GM21447 (cell line): ENCODE measurements around the gene XCR1.
"Not testable (repeated sequence)": the region's sequence is repeated elsewhere in the genome, so short reads cannot be mapped to it uniquely, and the experiment has no call there.

ENCODE experiments used
- ATAC-seq: cut with Tn5 transposase; IDR thresholded peaks from one replicate; pipeline ENCODE4 v1.9.1; 2021; ENCODE audit not compliant: unreplicated experiment

The XCR1 gene

DNA sequence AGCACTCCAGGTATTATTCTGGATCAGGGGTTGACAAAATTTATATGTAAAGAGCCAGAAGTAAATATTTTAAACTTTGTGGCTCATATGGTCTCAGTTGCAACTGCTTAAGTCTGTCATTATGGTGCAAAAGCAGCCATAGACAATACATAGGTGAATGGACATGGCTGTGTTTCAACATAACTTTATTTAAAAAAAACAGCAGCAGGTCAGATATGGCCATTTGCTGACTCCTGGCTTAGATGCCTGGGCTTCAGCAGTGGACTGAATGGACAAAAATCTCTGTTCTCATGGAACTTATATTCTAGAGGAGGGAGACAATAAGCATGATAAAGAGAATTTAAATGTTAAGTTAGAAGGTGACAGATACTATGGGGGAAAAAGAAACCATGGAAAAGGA is 20.0 kb downstream of the XCR1 start:
- ATAC-seq = no peak

DNA sequence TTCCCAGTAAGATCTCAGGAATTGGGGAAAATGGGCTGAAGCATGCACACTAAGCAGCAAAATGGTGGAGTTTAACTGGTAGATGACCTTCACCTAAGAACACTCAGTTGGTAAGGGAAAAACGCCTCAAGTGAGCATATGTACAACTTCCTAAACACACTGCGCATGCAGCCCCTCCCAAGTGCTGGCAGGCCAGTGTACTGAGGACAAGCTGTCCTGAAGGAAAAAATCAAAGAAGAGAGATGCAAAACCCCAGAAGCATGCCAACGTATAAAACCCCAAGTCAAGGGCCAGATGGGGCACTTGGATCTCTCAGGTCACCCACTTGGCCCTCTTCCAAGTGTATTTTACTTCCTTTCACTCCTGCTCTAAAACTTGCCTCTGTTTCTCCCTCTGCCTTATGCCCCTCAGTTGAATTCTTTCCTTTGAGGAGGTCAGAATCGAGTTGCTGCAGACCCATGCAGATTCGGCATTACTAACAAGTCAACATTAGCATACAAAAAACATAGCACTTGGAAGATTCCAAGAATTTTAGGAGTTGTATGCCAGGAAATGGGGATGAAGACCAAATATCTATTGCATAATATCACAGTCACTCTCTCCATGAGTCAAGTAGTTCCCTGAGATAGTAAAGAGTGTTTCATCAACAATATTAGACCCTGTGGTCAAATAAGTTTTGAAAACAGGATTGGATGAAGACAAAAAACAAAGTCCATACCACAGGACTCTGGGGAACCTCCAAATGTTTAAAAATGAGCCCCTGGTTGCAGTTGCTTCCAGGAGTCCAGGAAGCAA is 20.8 kb downstream of the XCR1 start:
- no peak for ATAC-seq

DNA sequence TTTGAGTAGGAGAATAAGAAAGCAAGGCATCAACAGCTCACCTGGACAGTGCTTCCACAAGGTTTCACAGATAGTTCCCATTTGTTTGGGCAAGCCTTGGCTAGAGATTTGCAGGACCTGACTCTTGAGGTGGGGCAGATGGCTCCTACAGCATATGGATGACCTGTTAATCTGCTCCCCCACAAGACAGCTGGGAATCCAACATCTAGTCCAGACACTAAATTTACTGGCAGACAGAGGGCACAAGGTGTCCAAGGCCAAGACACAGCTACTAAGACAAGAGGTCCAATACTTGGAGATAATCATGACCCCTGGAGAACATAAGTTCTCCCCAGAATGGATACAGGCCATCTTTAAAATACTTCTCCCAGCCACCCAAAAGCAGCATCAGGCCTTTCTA is 23.6 kb downstream of the XCR1 start:
- ATAC-seq = not testable (repeated sequence)

DNA sequence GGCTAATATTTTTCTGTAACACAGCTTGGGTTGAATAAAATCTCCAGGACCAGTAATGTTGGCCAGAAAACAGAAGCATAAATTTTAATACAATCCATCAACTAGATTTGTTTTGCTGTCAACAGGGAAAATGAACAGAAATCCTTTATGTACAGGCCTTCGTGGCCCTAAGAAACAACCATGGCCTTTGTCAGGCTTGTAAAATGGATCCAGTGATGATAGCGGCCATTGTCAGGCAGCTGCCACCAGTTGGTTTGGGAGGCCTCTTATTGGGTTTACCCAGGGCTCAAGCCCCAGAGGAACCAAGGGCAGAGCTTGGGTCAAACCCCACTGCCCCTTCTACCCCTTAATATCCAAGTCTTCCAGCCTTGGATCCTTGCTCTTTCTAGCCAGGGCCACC is 26.1 kb downstream of the XCR1 start:
- no peak for ATAC-seq

DNA sequence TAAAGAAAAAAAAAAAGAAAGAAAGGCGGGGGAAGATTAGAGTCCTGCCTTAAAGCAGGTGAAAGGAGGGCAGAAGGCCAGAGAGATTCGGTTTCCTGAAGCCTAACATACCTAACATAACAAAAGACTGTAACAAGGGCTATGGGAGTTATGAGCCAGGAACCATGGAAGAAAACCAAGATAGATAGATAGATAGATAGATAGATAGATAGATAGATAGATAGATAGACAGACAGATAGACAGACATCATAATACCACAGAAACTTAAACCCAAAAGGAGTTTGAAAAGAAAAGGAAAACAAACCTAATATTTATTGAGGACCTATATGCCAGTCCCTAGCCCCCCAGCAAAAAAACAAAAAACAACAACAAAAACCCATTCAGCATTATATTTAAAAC is 29.3 kb downstream of the XCR1 start:
- ATAC-seq = no peak

DNA sequence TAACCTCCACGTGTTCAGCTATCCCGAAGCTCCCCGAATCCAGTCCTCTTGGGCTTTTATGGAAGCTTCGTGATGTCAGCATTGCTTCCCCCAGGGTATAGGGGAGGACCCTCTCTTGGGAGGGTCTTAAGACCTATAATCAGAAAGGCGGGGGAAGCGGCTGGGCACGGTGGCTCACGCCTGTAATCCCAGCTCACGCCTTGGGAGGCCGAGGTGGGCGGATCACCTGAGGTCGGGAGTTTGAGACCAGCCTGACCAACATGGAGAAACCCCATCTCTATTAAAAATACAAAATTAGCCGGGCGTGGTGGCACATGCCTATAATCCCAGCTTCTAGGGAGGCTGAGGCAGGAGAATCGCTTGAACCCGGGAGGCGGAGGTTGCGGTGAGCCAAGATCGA is 29.8 kb downstream of the XCR1 start:
- not testable (repeated sequence) for ATAC-seq

DNA sequence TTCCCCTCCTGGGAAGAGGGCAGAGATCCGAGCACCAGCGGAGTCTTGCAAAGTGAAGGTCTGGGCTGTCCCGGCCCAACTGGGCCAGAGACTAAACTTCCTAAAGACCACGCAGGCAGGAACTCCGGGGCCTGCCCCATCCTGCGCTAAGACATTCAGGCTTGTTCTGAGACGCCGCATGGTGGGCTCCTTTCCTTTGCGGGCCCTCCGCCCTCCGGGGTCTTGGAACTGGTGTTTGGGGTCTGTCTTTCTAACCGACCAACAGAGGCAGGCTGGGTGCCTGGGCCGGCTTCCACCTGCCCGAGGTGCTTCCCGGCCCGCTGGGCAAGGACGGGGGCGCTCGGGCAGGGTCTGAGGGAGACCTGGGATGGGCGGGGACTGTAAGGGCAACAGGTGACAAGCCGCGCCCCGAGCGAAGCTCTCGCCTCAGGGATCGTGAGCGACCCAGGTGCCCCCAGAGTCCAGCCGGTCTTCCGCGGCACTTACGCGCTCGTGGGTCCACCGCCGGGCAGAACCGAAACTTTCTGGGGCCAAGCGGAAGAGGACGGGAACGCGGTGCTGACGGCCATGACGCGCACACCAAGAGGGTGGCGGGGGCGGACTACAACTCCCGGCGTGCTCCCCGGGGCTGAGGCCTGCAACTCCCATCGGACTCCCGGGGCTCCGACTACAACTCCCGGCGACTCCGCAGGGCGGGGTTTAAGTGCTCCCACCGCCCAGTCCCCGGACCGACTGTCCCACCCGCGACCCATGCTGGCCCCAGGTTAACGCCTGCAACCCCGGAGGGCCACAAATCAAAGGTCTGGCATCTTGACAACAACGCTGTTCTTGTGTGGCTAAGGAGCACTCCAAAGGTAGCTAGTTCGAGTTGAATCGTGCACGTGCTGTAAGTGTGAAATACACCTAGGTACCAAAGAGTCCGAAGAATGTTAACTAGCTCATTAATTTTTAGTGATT is 31.8 kb downstream of the XCR1 start, which contains the start of gene FYCO1:
Gene FYCO1 (minus strand): TSS at position 589 of the 957 bp plus-strand sequence. CDS start 10,914 bp downstream, outside the sequence.
- peak; percentile 92 for ATAC-seq

DNA sequence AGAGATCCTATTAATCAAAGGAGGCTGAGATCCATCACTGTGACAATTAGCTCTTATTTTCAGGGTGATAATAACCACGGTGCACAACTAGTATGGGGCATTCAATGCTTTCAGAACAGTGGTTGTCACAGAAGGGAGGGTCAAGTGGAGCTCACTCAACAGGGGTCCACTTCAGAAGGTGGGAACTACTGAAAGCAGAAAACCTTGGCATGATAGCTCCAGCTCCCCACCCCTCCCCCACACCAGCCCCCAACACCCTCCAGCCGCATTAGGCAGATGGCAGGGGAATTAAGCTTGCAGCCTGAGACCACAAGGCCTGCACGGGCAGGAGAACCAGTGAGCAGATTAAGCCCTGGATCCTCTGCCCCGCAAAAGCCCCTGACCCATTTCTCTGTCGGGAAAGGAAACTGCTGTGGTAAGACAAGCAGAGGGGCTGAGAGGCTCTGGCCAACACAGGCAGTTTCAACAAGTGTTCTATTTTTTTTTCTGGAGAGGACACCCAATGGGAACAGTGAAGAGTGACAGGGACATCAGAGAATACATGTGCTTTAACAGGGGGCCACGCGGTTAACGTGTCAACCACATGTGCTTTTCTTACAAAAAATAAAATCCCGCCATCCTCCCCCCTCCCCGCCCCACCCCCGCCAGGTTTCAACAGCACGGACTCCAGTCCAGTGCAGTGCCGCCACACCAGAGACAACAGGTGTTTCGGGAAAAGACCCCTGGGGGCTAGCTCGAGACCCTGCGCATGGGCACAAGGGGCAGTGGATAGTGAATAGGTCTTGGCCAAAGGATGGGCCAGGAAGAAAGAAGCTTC is 32.7 kb downstream of the XCR1 start:
- ATAC-seq = peak; percentile 27

DNA sequence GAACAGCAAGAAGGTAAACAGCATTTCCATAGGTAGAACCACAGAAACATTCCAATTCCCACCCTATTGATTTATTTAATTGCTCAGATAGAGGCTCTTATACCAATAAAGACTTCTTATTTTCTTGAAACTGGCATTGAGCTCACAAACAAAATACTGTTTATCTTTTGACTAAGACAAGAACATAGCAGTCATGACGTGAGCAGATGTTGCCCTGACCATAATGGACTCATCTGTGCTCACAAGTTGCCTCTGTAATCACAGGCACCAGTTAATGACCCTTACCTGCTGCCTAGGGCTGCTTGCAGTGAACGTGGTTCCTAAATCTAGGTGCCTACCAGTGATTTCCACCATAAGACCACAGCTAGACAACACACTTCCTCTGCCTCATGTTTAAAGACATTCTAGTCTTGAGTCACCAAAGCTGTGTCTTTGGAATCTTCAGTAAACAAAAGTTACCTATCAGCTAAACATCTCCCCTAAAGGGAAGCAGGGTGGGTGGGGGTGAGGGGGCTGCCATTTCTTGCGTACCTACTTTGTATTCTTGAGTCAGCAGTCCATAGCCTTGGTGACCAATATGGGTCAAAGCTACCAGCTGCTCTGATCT is 33.8 kb downstream of the XCR1 start:
- ATAC-seq = no peak

DNA sequence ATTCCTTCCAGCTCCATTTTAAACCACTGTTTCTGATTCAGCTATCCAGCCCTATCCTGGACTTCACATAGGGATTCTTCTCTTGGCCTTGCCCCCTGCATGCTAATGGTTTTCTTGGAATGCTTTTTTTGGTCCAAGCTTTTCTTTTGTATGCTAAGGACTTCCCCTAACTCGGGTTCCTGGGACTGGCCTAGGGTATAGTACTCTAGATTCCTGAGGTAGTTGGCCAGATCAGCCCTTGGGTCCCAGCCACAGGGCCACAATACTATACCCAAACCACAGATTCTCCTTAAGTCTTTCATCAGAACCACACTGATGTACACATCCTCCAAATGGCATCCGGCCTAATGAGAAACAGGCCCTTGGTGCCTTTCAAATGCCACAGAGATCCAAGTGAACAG is 34.5 kb downstream of the XCR1 start:
- no peak for ATAC-seq

DNA sequence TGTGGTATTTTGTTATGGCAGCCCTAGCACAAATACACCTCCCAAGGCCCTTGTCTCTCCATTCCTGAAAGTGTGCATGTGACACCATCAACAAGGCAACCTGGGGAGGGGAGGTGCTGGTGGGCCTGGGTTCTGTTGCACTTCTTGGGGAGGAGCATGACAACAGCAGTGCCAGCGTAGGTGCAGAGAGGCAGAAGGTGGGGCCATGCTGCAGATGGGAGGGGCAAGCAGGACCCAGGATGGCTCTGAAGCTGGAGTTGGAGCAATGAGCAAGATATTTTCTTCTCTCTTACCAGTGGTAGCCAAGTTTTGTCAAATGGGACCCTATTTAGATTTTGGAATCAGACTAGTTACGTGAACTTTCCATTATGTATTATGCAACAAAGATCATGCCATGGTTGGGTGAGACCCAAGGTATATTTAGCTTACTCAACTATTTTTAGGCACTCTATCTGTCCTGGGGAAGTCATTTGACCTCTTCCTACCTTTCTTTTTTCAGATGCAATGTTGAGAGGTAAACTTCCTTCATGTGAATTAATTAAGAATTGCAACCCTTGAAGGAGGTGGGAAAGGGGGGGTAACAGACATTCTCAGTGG is 35.1 kb downstream of the XCR1 start:
- no peak for ATAC-seq

DNA sequence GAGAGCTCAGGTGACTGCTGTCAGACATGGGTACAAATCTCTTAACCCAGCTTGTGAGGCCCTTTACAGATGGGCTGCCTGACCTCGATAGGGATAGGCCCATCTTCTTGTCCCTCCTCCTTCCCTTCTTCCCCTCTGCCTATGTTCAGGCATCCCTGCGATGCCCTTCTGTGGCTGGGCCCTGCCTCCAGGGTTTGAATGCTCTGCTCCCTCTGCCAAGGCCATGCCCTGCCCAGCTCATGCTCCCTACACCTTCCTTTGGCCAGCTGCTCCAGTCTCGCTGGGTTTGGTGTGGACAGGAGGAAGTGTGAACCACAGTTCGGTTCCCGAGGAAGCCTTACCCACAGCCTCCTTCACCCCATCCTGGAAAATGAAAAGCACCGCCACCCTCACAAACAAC is 35.9 kb downstream of the XCR1 start:
- no peak for ATAC-seq

DNA sequence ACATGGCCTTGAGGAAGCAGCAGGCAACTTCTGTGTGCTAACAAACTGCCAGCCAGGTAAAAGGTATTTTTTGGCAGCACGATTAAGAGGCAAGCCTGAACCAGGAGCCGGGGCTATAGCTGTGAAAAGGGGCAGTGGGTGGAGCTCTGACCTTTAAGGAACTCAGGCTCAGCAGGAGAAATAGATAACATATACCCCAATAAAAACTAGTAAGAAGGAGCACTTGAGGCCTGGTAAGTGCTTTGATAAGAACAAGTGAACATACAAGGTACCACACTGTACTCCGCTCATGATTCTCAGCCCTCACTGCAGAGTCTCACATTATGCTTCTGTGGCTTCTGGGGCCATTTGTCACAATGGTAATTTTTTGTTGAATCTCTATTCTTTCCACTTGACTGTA is 37.1 kb downstream of the XCR1 start:
- no peak for ATAC-seq

DNA sequence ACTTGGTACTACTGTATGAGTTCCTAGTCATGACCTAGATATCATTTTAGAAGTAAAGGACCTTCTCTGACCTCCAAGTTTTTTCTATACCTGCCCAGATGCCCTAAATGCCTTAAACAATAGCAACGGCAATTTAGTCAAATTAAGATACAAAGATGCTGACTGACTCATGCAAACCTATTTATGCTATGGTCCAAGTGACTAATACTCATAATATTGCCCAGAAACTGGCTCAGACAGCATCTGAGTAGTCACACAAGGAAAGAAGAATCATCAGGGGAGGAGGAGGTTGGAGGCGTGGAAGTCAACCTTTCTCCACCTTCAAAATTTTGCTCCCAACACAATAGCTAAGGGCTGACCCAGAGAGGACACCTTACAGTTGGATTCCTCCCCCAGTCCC is 38.5 kb downstream of the XCR1 start:
- ATAC-seq = no peak

DNA sequence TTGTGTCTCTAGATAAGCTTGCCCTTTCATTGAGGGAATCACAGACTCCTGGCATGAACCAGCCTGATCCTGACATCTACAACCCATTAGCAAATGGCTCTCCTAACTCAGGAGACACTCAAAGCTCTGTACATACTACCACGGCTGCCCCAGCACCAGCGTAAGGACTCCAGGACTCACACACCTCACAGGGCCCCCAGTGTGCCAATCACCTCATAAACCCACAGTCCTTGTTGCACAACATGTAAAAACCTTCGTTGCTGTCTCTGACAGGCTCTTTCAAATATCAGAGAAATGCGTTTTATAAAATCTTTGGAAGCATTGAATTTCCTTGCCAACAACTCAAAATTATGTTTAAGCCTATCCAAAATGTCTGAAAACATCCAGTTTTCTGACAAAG is 38.9 kb downstream of the XCR1 start:
- ATAC-seq = no peak

DNA sequence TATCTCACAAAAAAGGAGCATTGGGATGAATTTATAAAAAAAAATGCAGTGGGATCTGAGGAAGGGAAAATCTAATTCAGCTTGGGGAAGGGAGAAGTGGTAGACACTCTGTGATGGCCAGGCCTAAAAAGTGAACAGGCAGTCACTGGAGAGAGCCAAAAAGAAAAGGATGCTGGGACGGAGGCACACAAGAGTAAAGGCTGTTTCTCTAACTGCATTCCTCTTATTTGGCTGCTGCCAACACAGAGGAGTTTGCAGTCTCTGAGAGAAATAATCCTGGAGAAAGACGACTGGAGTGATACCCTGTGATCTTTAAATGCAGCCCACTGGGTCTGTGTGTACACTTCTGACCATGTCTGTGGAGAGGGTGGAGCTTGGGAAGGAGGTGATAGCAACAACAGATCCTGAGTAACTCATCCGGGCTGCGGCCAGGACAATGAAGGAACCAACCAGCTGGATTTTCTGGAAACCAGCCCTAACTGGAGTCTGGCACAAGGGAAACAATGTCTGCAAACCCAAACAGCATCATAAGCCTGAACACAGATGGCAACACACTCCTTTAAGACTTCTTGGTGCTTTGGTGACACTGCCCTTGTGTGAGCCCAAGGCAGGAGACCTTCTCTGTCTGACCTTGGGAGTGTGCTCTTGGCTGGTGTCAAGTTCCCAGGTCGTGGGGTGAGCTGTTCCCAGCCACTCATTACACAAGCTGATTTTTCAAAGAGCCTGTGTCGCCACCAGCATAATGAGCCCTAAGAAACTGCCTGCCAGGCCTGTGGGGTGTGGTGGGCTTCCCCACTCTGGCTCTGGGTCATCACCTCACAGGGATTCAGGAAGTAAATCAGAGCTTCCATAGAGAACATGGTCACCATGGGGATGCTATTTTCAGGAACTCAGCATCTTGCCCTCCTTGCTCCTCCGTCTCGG is 39.7 kb downstream of the XCR1 start:
- ATAC-seq = no peak

DNA sequence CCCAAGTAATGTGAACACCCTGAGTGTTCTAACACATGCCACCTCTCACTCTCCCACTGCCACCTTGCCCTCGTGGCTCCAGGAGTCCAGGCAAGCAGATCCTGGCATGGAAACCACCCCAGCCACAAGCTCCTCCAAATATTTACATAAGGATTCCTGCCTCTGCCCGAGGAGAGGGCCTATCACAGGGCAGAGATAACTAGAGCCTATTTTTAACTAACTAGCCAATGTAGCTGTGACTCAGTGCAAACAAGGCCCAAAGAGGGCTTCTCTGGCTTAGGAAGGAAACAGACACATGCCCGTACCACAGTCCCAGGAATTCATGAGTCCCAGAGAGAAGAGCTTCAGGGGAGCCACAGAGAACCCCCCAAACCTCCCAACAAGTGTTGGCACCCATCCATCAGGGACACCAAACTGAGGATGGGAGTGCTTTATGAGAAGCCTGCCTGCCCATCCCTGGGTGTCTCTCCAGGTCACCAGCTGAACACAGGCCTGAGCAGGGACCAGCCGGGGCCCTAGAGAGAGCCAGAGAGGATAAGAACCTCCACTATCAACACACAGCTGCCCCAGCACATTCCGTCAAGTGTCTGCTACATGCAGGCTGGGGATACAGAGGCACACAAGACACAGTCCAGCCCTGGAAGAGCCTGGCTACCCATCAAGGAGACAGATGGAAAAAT is 40.8 kb downstream of the XCR1 start:
- no peak for ATAC-seq

DNA sequence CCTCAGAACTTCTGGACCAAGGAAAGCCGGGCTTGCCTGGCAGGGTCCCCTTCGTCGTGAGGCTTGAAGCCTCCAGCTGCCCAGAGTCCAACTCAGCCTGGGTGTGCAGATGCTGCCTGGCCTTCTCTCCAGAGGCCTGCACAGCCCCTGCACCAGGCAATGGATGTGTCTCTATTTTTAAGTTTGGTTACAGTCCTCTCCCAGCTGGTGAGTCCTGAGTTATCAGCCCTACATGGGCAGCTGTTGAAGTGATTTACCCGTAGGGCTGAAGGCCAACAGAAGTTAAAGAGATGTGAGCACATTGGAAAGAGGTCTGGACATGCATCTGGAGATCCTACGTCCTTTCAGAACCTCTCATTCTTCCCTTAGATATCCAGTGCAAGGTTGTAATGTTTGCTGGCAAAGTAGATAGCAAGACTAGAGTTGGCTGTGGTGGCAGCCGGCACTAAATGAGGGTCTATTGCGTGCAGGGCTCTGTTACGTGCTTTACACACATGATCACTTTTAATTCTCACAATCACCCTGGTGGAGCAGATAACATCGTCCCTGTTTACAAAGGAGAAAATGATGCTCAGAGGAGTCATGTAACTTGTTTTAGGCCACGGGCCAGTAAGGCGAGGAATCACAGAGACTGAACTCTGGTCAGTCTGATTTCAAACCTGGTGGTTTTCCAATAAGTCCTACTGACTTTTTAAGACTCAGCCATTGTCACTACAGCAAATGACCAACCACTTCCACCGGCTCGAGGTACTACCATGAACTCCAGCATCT is 41.6 kb downstream of the XCR1 start:
- no peak for ATAC-seq
